SK-N-SH treated with all-trans-retinoic acid at 6 μM for 48 hours (cell line): ENCODE measurements around the gene GAPVD1.

Experiments
- ATAC-seq: fragments of 200-7000 bp; cut with Tn5 transposase; 3 replicates; pipeline ENCODE4 v1.9.1; 2020; ENCODE audit warnings: mild to moderate bottlenecking, moderate library complexity
- ARNTL ChIP-seq: fragments of 450-650 bp; formaldehyde crosslinking; IDR thresholded peaks from 2 replicates; pipeline ENCODE4 v1.5.0; 2020; ENCODE audit warnings: low read depth, mild to moderate bottlenecking, moderate library complexity, borderline replicate concordance
- BACH2 ChIP-seq: fragments of 250-450 bp; sonication (Bioruptor Pico); IDR thresholded peaks from 2 replicates; pipeline ENCODE4 v1.9.0; 2021; ENCODE audit warnings: mild to moderate bottlenecking, borderline replicate concordance
- ESRRG ChIP-seq: fragments of 250-450 bp; sonication (Bioruptor Pico); IDR thresholded peaks from 2 replicates; pipeline ENCODE4 v1.6.1; 2021; ENCODE audit warnings: mild to moderate bottlenecking
- ZFP3 ChIP-seq: fragments of 250-450 bp; sonication (Bioruptor Pico); IDR thresholded peaks from 2 replicates; pipeline ENCODE4 v1.5.0; 2020; ENCODE audit warnings: mild to moderate bottlenecking, moderate library complexity
- ZNF8 ChIP-seq: fragments of 450-650 bp; formaldehyde crosslinking; IDR thresholded peaks from 2 replicates; pipeline ENCODE4 v1.5.0; 2020; ENCODE audit warnings: mild to moderate bottlenecking, moderate library complexity
- TF ChIP-seq, protein P1 (sequence below): fragments of 250-450 bp; sonication (Bioruptor Pico); IDR thresholded peaks from 2 replicates; pipeline ENCODE4 v1.8.0; 2020; ENCODE audit warnings: mild to moderate bottlenecking, moderate library complexity, borderline replicate concordance
- TF ChIP-seq, protein P2 (sequence below): fragments of 250-450 bp; sonication (Bioruptor Pico); IDR thresholded peaks from 2 replicates; pipeline ENCODE4 v1.5.1; 2020; ENCODE audit warnings: low read depth, mild to moderate bottlenecking, moderate library complexity

GAPVD1 gene

GRCh38 chr9:125416517-125416916, 154.9 kb downstream of the GAPVD1 start:
- no peak for ATAC-seq
- TF ChIP-seq ESRRG (CRISPR knock-in tag) (no peak), BACH2 (no peak), ZFP3 (CRISPR knock-in tag) (no peak), ZNF8 (CRISPR knock-in tag) (no peak), ARNTL (no peak)
- TF ChIP-seq, protein P1, sequence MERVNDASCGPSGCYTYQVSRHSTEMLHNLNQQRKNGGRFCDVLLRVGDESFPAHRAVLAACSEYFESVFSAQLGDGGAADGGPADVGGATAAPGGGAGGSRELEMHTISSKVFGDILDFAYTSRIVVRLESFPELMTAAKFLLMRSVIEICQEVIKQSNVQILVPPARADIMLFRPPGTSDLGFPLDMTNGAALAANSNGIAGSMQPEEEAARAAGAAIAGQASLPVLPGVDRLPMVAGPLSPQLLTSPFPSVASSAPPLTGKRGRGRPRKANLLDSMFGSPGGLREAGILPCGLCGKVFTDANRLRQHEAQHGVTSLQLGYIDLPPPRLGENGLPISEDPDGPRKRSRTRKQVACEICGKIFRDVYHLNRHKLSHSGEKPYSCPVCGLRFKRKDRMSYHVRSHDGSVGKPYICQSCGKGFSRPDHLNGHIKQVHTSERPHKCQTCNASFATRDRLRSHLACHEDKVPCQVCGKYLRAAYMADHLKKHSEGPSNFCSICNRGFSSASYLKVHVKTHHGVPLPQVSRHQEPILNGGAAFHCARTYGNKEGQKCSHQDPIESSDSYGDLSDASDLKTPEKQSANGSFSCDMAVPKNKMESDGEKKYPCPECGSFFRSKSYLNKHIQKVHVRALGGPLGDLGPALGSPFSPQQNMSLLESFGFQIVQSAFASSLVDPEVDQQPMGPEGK (CRISPR knock-in tag), result no peak
- TF ChIP-seq, protein P2, sequence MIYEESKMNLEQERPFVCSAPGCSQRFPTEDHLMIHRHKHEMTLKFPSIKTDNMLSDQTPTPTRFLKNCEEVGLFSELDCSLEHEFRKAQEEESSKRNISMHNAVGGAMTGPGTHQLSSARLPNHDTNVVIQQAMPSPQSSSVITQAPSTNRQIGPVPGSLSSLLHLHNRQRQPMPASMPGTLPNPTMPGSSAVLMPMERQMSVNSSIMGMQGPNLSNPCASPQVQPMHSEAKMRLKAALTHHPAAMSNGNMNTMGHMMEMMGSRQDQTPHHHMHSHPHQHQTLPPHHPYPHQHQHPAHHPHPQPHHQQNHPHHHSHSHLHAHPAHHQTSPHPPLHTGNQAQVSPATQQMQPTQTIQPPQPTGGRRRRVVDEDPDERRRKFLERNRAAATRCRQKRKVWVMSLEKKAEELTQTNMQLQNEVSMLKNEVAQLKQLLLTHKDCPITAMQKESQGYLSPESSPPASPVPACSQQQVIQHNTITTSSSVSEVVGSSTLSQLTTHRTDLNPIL (CRISPR knock-in tag), result no peak
